HEK293 (cell line): ENCODE results near the gene B3GNT3.
A peak's percentile ranks its signal among the peaks of the same experiment; 100 is the strongest.

ENCODE experiments used
- CTCF ChIA-PET: fragments of 350-600 bp; formaldehyde crosslinking; extraction: SDS; loops from one replicate; lab custom pipeline; 2021; ENCODE audit warnings: antibody characterized with exemption; lab: Yijun Ruan, JAX
- POLR2A ChIA-PET: fragments of 300-600 bp; formaldehyde crosslinking; extraction: SDS; loops from one replicate; lab custom pipeline; 2020; ENCODE audit warnings: antibody characterized with exemption, inconsistent platforms; lab: Yijun Ruan, JAX
- H3K27ac ChIP-seq: fragments of 200-500 bp; sonication (Bioruptor generic); 2 replicates; pipeline ENCODE4 v1.5.1; 2014; ENCODE audit warnings: low read depth, low read length, control low read depth, inconsistent platforms; ENCODE audit errors: extremely low read depth
- H3K36me3 ChIP-seq, 2 experiments: fragments of 200-500 bp in 1 of 2; sonication (Bioruptor generic) in 1 of 2; 1 replicate in 1 of 2; 2 replicates in 1 of 2; pipeline ENCODE4 v1.5.1; 2014 to 2017; ENCODE audit warnings: inconsistent platforms in 2 of 2, low read length in 2 of 2; ENCODE audit not compliant: control insufficient read depth in 2 of 2, insufficient read depth in 1 of 2
- H3K4me1 ChIP-seq: fragments of 200-500 bp; sonication (Bioruptor generic); 2 replicates; pipeline ENCODE4 v1.5.1; 2014; ENCODE audit warnings: mild to moderate bottlenecking, low read length, inconsistent platforms; ENCODE audit not compliant: control insufficient read depth, insufficient read depth
- H3K4me3 ChIP-seq: 2 replicates; pipeline ENCODE4 v1.5.1; 2011; ENCODE audit warnings: low read depth, mild to moderate bottlenecking, control low read depth, low read length, moderate library complexity
- H3K9me3 ChIP-seq: fragments of 200-500 bp; sonication (Bioruptor generic); 2 replicates; pipeline ENCODE4 v1.5.1; 2014; ENCODE audit warnings: low read depth, low read length, inconsistent platforms; ENCODE audit not compliant: control insufficient read depth, insufficient read depth
- RBAK ChIP-seq: fragments of 450-650 bp; formaldehyde crosslinking; IDR thresholded peaks from 2 replicates; pipeline ENCODE4 v1.5.1; 2016; ENCODE audit warnings: missing biosample characterization, missing genetic modification characterization
- SP2 ChIP-seq: fragments of 450-650 bp; formaldehyde crosslinking; IDR thresholded peaks from 2 replicates; pipeline ENCODE4 v1.5.1; 2016; ENCODE audit warnings: missing biosample characterization, missing genetic modification characterization
- ZBTB17 ChIP-seq: fragments of 450-650 bp; formaldehyde crosslinking; IDR thresholded peaks from 2 replicates; pipeline ENCODE4 v1.5.1; 2016; ENCODE audit warnings: missing biosample characterization, missing genetic modification characterization
- ZFP3 ChIP-seq: fragments of 450-650 bp; formaldehyde crosslinking; IDR thresholded peaks from 2 replicates; pipeline ENCODE4 v1.5.1; 2016; ENCODE audit warnings: low read depth, missing biosample characterization, missing genetic modification characterization
- ZNF10 ChIP-seq: fragments of 450-650 bp; formaldehyde crosslinking; IDR thresholded peaks from 2 replicates; pipeline ENCODE4 v1.5.1; 2017; ENCODE audit warnings: missing biosample characterization, missing genetic modification characterization
- ZNF239 ChIP-seq: fragments of 450-650 bp; formaldehyde crosslinking; IDR thresholded peaks from 2 replicates; pipeline ENCODE4 v1.5.1; 2016; ENCODE audit warnings: missing biosample characterization, missing genetic modification characterization
- ZNF248 ChIP-seq: fragments of 450-650 bp; formaldehyde crosslinking; IDR thresholded peaks from 2 replicates; pipeline ENCODE4 v1.5.1; 2017; ENCODE audit warnings: missing biosample characterization, missing genetic modification characterization
- ZNF362 ChIP-seq: fragments of 450-650 bp; formaldehyde crosslinking; IDR thresholded peaks from 2 replicates; pipeline ENCODE4 v1.5.1; 2016; ENCODE audit warnings: missing biosample characterization, missing genetic modification characterization
- ZNF398 ChIP-seq: fragments of 450-650 bp; formaldehyde crosslinking; IDR thresholded peaks from 2 replicates; pipeline ENCODE4 v1.5.1; 2017; ENCODE audit warnings: missing biosample characterization, missing genetic modification characterization
- ZNF623 ChIP-seq: fragments of 450-650 bp; formaldehyde crosslinking; IDR thresholded peaks from 2 replicates; pipeline ENCODE4 v1.5.1; 2016; ENCODE audit warnings: missing biosample characterization, missing genetic modification characterization
- ZNF658 ChIP-seq: fragments of 450-650 bp; formaldehyde crosslinking; IDR thresholded peaks from 2 replicates; pipeline ENCODE4; 2016; ENCODE audit warnings: missing biosample characterization, missing genetic modification characterization
- ZNF664 ChIP-seq: fragments of 450-650 bp; formaldehyde crosslinking; IDR thresholded peaks from 2 replicates; pipeline ENCODE4 v1.5.1; 2016; ENCODE audit warnings: missing biosample characterization, missing genetic modification characterization
- ZNF776 ChIP-seq: fragments of 450-650 bp; formaldehyde crosslinking; IDR thresholded peaks from 2 replicates; pipeline ENCODE4 v1.5.0; 2017; ENCODE audit warnings: missing biosample characterization, missing genetic modification characterization, borderline replicate concordance
- ZNF792 ChIP-seq: fragments of 450-650 bp; formaldehyde crosslinking; IDR thresholded peaks from 2 replicates; pipeline ENCODE4 v1.5.1; 2016; ENCODE audit warnings: missing biosample characterization, missing genetic modification characterization
- ZSCAN16 ChIP-seq: fragments of 450-650 bp; formaldehyde crosslinking; IDR thresholded peaks from 2 replicates; pipeline ENCODE4 v1.5.1; 2016; ENCODE audit warnings: missing biosample characterization, missing genetic modification characterization
- TF ChIP-seq, protein P1 (sequence below): fragments of 450-650 bp; formaldehyde crosslinking; IDR thresholded peaks from 2 replicates; pipeline ENCODE4 v1.5.1; 2016; ENCODE audit warnings: missing biosample characterization, missing genetic modification characterization
- TF ChIP-seq, protein P2 (sequence below): fragments of 450-650 bp; formaldehyde crosslinking; IDR thresholded peaks from 2 replicates; pipeline ENCODE4 v1.5.1; 2016; ENCODE audit warnings: missing biosample characterization, missing genetic modification characterization
- TF ChIP-seq, protein P3 (sequence below): fragments of 450-650 bp; formaldehyde crosslinking; IDR thresholded peaks from 2 replicates; pipeline ENCODE4 v1.5.1; 2016; ENCODE audit warnings: missing biosample characterization, missing genetic modification characterization

Gene B3GNT3

DNA sequence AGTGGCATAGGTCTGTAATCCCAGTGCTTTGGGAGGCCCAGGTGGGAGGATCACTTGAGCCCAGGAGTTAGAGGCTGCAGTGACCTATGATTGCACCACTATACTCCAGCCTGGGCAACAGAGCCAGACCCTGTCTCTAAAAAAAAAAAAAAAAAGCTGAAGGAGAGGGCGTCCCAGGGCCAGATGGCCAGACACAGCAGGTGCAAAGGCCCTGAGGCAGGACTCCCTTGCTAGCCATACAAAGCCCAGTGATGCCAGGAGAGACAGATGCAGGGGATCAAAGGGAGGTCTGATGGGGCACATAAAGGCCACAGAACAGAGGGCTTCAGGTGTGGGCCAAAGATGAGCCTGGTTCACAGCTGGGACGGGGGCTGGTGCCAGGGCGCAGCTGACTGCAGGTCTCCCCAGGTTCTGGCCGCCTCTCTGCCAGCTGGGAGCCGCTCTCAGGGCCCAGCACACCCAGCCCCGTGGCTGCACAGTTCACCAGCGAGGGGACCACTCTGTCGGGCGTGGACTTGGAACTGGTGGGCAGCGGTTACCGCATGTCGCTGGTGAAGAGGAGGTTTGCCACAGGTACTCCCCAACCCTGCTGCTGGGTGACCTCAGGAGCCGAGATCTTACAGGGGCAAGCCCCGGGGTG is 7.5 kb upstream of the B3GNT3 start:
- Histone ChIP-seq H3K9me3 (no peaks in the 10 kb centered on the region), H3K36me3 (no peaks in the 10 kb centered on the region), H3K4me1 (peaks cover 4% of the 10 kb centered on the region; the same call in 1 of the 2 replicates), H3K4me3 (no peak overlapping the region), H3K27ac (no peak overlapping the region)
- POLR2A ChIA-PET, result no interaction called here
- CTCF ChIA-PET, result no interaction called here
- TF ChIP-seq ZNF248 (tag by site-specific recombination), result no peak
- TF ChIP-seq, protein P1, sequence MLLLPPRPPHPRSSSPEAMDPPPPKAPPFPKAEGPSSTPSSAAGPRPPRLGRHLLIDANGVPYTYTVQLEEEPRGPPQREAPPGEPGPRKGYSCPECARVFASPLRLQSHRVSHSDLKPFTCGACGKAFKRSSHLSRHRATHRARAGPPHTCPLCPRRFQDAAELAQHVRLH (tag by site-specific recombination), result no peak
- TF ChIP-seq, protein P2, sequence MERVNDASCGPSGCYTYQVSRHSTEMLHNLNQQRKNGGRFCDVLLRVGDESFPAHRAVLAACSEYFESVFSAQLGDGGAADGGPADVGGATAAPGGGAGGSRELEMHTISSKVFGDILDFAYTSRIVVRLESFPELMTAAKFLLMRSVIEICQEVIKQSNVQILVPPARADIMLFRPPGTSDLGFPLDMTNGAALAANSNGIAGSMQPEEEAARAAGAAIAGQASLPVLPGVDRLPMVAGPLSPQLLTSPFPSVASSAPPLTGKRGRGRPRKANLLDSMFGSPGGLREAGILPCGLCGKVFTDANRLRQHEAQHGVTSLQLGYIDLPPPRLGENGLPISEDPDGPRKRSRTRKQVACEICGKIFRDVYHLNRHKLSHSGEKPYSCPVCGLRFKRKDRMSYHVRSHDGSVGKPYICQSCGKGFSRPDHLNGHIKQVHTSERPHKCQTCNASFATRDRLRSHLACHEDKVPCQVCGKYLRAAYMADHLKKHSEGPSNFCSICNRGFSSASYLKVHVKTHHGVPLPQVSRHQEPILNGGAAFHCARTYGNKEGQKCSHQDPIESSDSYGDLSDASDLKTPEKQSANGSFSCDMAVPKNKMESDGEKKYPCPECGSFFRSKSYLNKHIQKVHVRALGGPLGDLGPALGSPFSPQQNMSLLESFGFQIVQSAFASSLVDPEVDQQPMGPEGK (tag by site-specific recombination), result no peak
- no peak for TF ChIP-seq ZBTB17 (tag by site-specific recombination)
- TF ChIP-seq ZNF623 (tag by site-specific recombination), result peak; percentile 99
- TF ChIP-seq RBAK (tag by site-specific recombination), result no peak
- no peak for TF ChIP-seq ZNF792
- TF ChIP-seq ZNF10, result no peak
- no peak for TF ChIP-seq ZSCAN16
- no peak for TF ChIP-seq ZNF776
- TF ChIP-seq SP2, result no peak
- TF ChIP-seq ZNF362 (tag by site-specific recombination), result peak; percentile 75
- TF ChIP-seq ZNF658, result no peak
- TF ChIP-seq, protein P3, sequence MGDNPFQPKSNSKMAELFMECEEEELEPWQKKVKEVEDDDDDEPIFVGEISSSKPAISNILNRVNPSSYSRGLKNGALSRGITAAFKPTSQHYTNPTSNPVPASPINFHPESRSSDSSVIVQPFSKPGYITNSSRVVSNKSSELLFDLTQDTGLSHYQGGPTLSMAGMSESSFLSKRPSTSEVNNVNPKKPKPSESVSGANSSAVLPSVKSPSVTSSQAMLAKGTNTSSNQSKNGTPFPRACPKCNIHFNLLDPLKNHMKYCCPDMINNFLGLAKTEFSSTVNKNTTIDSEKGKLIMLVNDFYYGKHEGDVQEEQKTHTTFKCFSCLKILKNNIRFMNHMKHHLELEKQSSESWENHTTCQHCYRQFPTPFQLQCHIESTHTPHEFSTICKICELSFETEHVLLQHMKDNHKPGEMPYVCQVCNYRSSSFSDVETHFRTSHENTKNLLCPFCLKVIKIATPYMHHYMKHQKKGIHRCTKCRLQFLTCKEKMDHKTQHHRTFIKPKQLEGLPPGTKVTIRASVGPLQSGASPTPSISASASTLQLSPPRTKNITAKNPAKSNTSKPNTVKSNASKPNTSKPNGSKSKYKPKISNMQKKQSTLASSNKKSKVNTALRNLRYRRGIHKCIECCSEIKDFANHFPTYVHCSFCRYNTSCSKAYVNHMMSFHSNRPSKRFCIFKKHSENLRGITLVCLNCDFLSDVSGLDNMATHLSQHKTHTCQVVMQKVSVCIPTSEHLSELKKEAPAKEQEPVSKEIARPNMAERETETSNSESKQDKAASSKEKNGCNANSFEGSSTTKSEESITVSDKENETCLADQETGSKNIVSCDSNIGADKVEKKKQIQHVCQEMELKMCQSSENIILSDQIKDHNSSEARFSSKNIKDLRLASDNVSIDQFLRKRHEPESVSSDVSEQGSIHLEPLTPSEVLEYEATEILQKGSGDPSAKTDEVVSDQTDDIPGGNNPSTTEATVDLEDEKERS (tag by site-specific recombination), result 0 out of 2 replicates have a peak, but pooled peaks have one; percentile 19

DNA sequence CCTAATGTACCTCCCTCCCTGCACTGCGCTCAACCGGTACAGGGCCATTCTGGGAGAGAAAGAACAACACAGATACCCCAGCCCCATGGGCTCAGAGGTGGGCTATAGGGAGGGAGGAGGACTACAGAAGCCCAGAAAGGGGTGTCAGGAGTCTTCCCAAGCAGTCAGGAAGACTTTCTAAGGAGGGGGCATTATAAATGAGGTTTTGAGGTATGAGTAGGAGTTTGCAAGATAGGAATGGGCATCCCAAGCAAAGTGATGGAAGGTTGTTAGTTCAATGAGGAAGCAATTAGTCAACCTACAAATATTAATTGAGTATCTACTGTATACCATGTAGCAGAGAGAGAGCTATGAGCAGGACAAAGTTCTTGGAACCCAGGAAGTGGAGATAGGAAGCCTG is 6.3 kb upstream of the B3GNT3 start:
- Histone ChIP-seq H3K9me3 (no peaks in the 10 kb centered on the region), H3K4me1 (peaks cover 4% of the 10 kb centered on the region; the same call in 1 of the 2 replicates), H3K4me3 (no peak overlapping the region), H3K36me3 (no peaks in the 10 kb centered on the region), H3K27ac (no peak overlapping the region)
- TF ChIP-seq ZFP3 (tag by site-specific recombination) (peak; percentile 99), ZNF239 (tag by site-specific recombination) (no peak), ZNF664 (tag by site-specific recombination) (peak; percentile 69), ZNF398 (tag by site-specific recombination) (no peak)
- CTCF ChIA-PET, result interaction anchor here (0.5 to 0.8 kb wide), 3 partner anchors 11 to 14 kb away, joined by 3 read pairs; no protein-coding TSS in a partner anchor
- POLR2A ChIA-PET, result interaction anchor here (0.8 kb wide), 1 partner anchor 16 kb away, joined by 4 read pairs; no protein-coding TSS in a partner anchor
